Liver (tissue), 9 donors: ENCODE results near the gene FOXN3. TPM values are rescaled to one million over a fixed set of nuclear protein-coding genes. Genes with fewer than 3 reads are reported as not detected.

ENCODE experiments used
- DNase-seq: peaks from one replicate; pipeline ENCODE4 v3.0.0-alpha.2; 2017; ENCODE audit warnings: low spot score
- H3K27ac ChIP-seq, 2 donors: one replicate each; pipeline ENCODE4 v1.7.0; 2013; ENCODE audit warnings: inconsistent platforms in 2 of 2, low read length in 2 of 2, control low read depth in 1 of 2, low read depth in 1 of 2, mild to moderate bottlenecking in 1 of 2
- H3K27me3 ChIP-seq, 4 donors: one replicate each; pipeline versions ENCODE4 v1.6.1 to v1.7.0; 2013; ENCODE audit warnings: low read length in 3 of 4, inconsistent platforms in 1 of 4, mild to moderate bottlenecking in 1 of 4, moderate library complexity in 1 of 4; ENCODE audit not compliant: control insufficient read depth in 4 of 4, insufficient read depth in 4 of 4
- H3K36me3 ChIP-seq, 4 donors: one replicate each; pipeline versions ENCODE4 v1.6.1 to v1.7.0; 2013; ENCODE audit warnings: low read length in 3 of 4, mild to moderate bottlenecking in 3 of 4, low read depth in 1 of 4, moderate library complexity in 1 of 4; ENCODE audit not compliant: control insufficient read depth in 4 of 4, insufficient read depth in 3 of 4
- H3K4me1 ChIP-seq, 4 donors: one replicate each; pipeline versions ENCODE4 v1.6.1 to v1.7.0; 2013; ENCODE audit warnings: low read length in 3 of 4, mild to moderate bottlenecking in 3 of 4, moderate library complexity in 1 of 4; ENCODE audit not compliant: control insufficient read depth in 4 of 4, insufficient read depth in 4 of 4
- H3K4me3 ChIP-seq, 3 donors: one replicate each; pipeline versions ENCODE4 v1.6.1 to v1.7.0; 2013; ENCODE audit warnings: low read length in 3 of 3, control low read depth in 1 of 3, low read depth in 1 of 3, mild to moderate bottlenecking in 1 of 3
- H3K9ac ChIP-seq, 2 donors: one replicate each; pipeline ENCODE4 v1.7.0; 2013; ENCODE audit warnings: low read length in 2 of 2, mild to moderate bottlenecking in 2 of 2, moderate library complexity in 2 of 2, control low read depth in 1 of 2, low read depth in 1 of 2
- H3K9me3 ChIP-seq, 4 donors: one replicate each; pipeline versions ENCODE4 v1.6.1 to v1.7.0; 2013; ENCODE audit warnings: low read length in 3 of 4; ENCODE audit not compliant: control insufficient read depth in 4 of 4
- EGR1 ChIP-seq, 2 donors: IDR thresholded peaks; 2 replicates each; pipeline ENCODE4 v1.6.1; 2016 to 2018; ENCODE audit warnings: antibody characterized with exemption in 2 of 2, low read depth in 2 of 2
- FOXA1 ChIP-seq: IDR thresholded peaks from 2 replicates; pipeline ENCODE4 v1.6.1; 2016; ENCODE audit warnings: antibody characterized with exemption
- FOXA2 ChIP-seq: IDR thresholded peaks from 2 replicates; pipeline ENCODE4 v1.6.1; 2016; ENCODE audit warnings: antibody characterized with exemption
- HNF4A ChIP-seq, 2 donors: conservative IDR thresholded peaks; 2 replicates each; pipeline ENCODE4 v1.6.1; 2016; ENCODE audit warnings: antibody characterized with exemption in 2 of 2, mild to moderate bottlenecking in 2 of 2
- HNF4G ChIP-seq: IDR thresholded peaks from 2 replicates; pipeline ENCODE4 v1.6.1; 2016; ENCODE audit warnings: antibody characterized with exemption
- NR2F2 ChIP-seq: IDR thresholded peaks from 2 replicates; pipeline ENCODE4 v1.6.1; 2016; ENCODE audit warnings: antibody characterized with exemption
- RAD21 ChIP-seq, 2 donors: IDR thresholded peaks; 2 replicates each; pipeline ENCODE4 v1.6.1; 2016; ENCODE audit warnings: antibody characterized with exemption in 2 of 2, mild to moderate bottlenecking in 2 of 2
- RXRA ChIP-seq, 2 donors: IDR thresholded peaks; 2 replicates each; pipeline ENCODE4 v1.6.1; 2017 to 2018; ENCODE audit warnings: antibody characterized with exemption in 2 of 2, mild to moderate bottlenecking in 1 of 2
- SP1 ChIP-seq: IDR thresholded peaks from 2 replicates; pipeline ENCODE4 v1.6.1; 2018; ENCODE audit warnings: antibody characterized with exemption, mild to moderate bottlenecking
- TAF1 ChIP-seq: conservative IDR thresholded peaks from 2 replicates; pipeline ENCODE4 v1.6.1; 2016; ENCODE audit warnings: antibody characterized with exemption, mild to moderate bottlenecking
- YY1 ChIP-seq: IDR thresholded peaks from 2 replicates; pipeline ENCODE4 v1.6.1; 2016; ENCODE audit warnings: antibody characterized with exemption, mild to moderate bottlenecking
- WGBS: extraction: QIAGEN DNeasy Blood & Tissue Kit; methylation state at CpG from one replicate; pipeline ENCODE4 v1.1.7; 2013; 5-methylcytosine and 5-hydroxymethylcytosine counted together
- polyA plus RNA-seq, 2 donors: library from polyadenylated mRNA; stranded (reverse) in 1 of 2; unstranded in 1 of 2; fragments of 200-250 nt in 1 of 2; fragments of >200 nt in 1 of 2; fragmentation: Nextera tagmentation in 1 of 2; extraction: Ambion mirVana in 1 of 2; gene quantifications; one replicate each; pipeline versions ENCODE4 v1.2.1 to v1.2.3, GENCODE V29; 2013 to 2015
- total RNA-seq, 2 donors: library from RNA; depleted of rRNA; stranded (reverse); fragments of >200 nt; gene quantifications; one replicate each; pipeline ENCODE4 v1.2.3, GENCODE V29; 2014
- TF ChIP-seq, protein P1 (sequence below): IDR thresholded peaks from 2 replicates; pipeline ENCODE4 v1.6.1; 2016; ENCODE audit warnings: antibody characterized with exemption
- TF ChIP-seq, protein P2 (sequence below): IDR thresholded peaks from 2 replicates; pipeline ENCODE4 v1.6.1; 2016; ENCODE audit warnings: antibody characterized with exemption
- TF ChIP-seq, protein P3 (sequence below): fragments of 150-350 bp; IDR thresholded peaks from 2 replicates; pipeline ENCODE4 v1.5.1; 2017; ENCODE audit warnings: improper control_type of control experiment, low read depth, low read length; ENCODE audit not compliant: missing input control
- TF ChIP-seq, protein P4 (sequence below): IDR thresholded peaks from 2 replicates; pipeline ENCODE4 v1.6.1; 2016; ENCODE audit warnings: antibody characterized with exemption, mild to moderate bottlenecking
- TF ChIP-seq, protein P5 (sequence below): IDR thresholded peaks from 2 replicates; pipeline ENCODE4 v1.6.1; 2016; ENCODE audit warnings: antibody characterized with exemption
- donor health status: healthy.
- donor health status: healthy.
- donor health status: healthy.
- donor health status: healthy.
- donor health status: healthy.

The FOXN3 gene
- total and polyA plus RNA-seq, 4 donors: 17.8 to 44.8 (median 35.3) TPM

DNA sequence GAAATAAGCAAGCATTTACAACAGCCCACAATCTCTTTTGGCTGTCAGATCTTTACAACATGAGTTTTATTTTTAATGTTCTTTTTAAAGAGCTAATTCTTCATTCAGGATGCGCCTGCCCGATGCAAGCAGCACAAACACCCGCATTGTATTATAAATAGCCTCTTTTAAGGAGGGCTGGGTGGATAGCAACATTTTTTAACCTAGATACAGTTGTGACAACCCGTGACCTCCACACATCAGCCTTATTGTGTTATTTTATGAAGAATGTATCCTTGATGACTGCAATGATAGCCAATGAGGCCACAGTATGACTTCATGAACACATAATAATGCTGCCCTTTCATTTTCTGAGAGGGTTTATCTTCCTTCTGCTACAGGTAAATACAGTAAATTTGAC is 173.7 kb downstream of the FOXN3 start:
- Histone ChIP-seq H3K27ac (no peak overlapping the region), H3K4me3 (no peak overlapping the region), H3K27me3 (no peaks in the 10 kb centered on the region), H3K9ac (no peak overlapping the region), H3K9me3 (no peaks in the 10 kb centered on the region), H3K36me3 (no peaks in the 10 kb centered on the region), H3K4me1 (peaks cover 0 to 3% (median 0%) of the 10 kb centered on the region in 4 donors)
- WGBS: 87% methylated on average over 4 of the region's 4 CpGs
- TF ChIP-seq YY1 (no peak), TAF1 (no peak), NR2F2 (no peak), EGR1 (IDR thresholded peaks at IDR 0.05; ENCODE audit: low read depth in 2 of 2) (no peak), FOXA2 (no peak), RAD21 (IDR thresholded peaks at IDR 0.05) (no peak), FOXA1 (no peak), HNF4A (conservative IDR thresholded peaks at IDR 0.05) (no peak), RXRA (IDR thresholded peaks at IDR 0.05) (no peak), HNF4G (no peak), SP1 (no peak)
- TF ChIP-seq, protein P1, sequence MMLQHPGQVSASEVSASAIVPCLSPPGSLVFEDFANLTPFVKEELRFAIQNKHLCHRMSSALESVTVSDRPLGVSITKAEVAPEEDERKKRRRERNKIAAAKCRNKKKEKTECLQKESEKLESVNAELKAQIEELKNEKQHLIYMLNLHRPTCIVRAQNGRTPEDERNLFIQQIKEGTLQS: no peak
- TF ChIP-seq, protein P2, sequence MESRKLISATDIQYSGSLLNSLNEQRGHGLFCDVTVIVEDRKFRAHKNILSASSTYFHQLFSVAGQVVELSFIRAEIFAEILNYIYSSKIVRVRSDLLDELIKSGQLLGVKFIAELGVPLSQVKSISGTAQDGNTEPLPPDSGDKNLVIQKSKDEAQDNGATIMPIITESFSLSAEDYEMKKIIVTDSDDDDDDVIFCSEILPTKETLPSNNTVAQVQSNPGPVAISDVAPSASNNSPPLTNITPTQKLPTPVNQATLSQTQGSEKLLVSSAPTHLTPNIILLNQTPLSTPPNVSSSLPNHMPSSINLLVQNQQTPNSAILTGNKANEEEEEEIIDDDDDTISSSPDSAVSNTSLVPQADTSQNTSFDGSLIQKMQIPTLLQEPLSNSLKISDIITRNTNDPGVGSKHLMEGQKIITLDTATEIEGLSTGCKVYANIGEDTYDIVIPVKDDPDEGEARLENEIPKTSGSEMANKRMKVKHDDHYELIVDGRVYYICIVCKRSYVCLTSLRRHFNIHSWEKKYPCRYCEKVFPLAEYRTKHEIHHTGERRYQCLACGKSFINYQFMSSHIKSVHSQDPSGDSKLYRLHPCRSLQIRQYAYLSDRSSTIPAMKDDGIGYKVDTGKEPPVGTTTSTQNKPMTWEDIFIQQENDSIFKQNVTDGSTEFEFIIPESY: no peak
- TF ChIP-seq, protein P3, sequence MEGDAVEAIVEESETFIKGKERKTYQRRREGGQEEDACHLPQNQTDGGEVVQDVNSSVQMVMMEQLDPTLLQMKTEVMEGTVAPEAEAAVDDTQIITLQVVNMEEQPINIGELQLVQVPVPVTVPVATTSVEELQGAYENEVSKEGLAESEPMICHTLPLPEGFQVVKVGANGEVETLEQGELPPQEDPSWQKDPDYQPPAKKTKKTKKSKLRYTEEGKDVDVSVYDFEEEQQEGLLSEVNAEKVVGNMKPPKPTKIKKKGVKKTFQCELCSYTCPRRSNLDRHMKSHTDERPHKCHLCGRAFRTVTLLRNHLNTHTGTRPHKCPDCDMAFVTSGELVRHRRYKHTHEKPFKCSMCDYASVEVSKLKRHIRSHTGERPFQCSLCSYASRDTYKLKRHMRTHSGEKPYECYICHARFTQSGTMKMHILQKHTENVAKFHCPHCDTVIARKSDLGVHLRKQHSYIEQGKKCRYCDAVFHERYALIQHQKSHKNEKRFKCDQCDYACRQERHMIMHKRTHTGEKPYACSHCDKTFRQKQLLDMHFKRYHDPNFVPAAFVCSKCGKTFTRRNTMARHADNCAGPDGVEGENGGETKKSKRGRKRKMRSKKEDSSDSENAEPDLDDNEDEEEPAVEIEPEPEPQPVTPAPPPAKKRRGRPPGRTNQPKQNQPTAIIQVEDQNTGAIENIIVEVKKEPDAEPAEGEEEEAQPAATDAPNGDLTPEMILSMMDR: no peak
- TF ChIP-seq, protein P4, sequence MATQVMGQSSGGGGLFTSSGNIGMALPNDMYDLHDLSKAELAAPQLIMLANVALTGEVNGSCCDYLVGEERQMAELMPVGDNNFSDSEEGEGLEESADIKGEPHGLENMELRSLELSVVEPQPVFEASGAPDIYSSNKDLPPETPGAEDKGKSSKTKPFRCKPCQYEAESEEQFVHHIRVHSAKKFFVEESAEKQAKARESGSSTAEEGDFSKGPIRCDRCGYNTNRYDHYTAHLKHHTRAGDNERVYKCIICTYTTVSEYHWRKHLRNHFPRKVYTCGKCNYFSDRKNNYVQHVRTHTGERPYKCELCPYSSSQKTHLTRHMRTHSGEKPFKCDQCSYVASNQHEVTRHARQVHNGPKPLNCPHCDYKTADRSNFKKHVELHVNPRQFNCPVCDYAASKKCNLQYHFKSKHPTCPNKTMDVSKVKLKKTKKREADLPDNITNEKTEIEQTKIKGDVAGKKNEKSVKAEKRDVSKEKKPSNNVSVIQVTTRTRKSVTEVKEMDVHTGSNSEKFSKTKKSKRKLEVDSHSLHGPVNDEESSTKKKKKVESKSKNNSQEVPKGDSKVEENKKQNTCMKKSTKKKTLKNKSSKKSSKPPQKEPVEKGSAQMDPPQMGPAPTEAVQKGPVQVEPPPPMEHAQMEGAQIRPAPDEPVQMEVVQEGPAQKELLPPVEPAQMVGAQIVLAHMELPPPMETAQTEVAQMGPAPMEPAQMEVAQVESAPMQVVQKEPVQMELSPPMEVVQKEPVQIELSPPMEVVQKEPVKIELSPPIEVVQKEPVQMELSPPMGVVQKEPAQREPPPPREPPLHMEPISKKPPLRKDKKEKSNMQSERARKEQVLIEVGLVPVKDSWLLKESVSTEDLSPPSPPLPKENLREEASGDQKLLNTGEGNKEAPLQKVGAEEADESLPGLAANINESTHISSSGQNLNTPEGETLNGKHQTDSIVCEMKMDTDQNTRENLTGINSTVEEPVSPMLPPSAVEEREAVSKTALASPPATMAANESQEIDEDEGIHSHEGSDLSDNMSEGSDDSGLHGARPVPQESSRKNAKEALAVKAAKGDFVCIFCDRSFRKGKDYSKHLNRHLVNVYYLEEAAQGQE: no peak
- TF ChIP-seq, protein P5, sequence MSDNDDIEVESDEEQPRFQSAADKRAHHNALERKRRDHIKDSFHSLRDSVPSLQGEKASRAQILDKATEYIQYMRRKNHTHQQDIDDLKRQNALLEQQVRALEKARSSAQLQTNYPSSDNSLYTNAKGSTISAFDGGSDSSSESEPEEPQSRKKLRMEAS: no peak
- DNase-seq: no peak
